Chondrocyte (in vitro differentiated cells): Measurements from ENCODE around the gene DNM3. TPM values are rescaled to one million over a fixed set of nuclear protein-coding genes. Genes with fewer than 3 reads are reported as not detected.

ENCODE experiments used
- DNase-seq: peaks from one replicate; pipeline ENCODE4 v3.0.0; 2021; ENCODE audit warnings: mixed read lengths, low spot score
- H3K27ac Mint-ChIP-seq: one replicate; pipeline ENCODE4 v1.8.0; 2021; ENCODE audit warnings: mild to moderate bottlenecking, moderate library complexity, mixed read lengths; ENCODE audit not compliant: unreplicated experiment
- H3K27me3 Mint-ChIP-seq: 2 replicates; pipeline ENCODE4 v1.8.0; 2021; ENCODE audit warnings: low read depth, mixed read lengths
- H3K36me3 Mint-ChIP-seq: 2 replicates; pipeline ENCODE4 v1.8.0; 2021; ENCODE audit warnings: low read depth, mixed read lengths
- H3K4me1 Mint-ChIP-seq: 2 replicates; pipeline ENCODE4 v1.8.0; 2021; ENCODE audit warnings: low read depth, mild to moderate bottlenecking, mixed read lengths
- H3K4me3 Mint-ChIP-seq: one replicate; pipeline ENCODE4 v1.8.0; 2021; ENCODE audit warnings: mild to moderate bottlenecking, moderate library complexity, mixed read lengths; ENCODE audit not compliant: unreplicated experiment
- H3K9me3 Mint-ChIP-seq: 2 replicates; pipeline ENCODE4 v1.8.0; 2021; ENCODE audit warnings: low read depth, mixed read lengths
- total RNA-seq: library from RNA; stranded (reverse); gene quantifications from 3 replicates; pipeline ENCODE4 v1.2.1, GENCODE V29; 2021
- TF ChIP-seq, protein P1 (sequence below): fragments of 200-600 bp; sonication (generic); IDR thresholded peaks from 2 replicates; pipeline ENCODE4 v1.5.0; 2021; ENCODE audit warnings: antibody characterized with exemption, mild to moderate bottlenecking, moderate library complexity

The DNM3 gene
- total RNA-seq, 1 donor from 2014 or later = 12.4 TPM

DNA sequence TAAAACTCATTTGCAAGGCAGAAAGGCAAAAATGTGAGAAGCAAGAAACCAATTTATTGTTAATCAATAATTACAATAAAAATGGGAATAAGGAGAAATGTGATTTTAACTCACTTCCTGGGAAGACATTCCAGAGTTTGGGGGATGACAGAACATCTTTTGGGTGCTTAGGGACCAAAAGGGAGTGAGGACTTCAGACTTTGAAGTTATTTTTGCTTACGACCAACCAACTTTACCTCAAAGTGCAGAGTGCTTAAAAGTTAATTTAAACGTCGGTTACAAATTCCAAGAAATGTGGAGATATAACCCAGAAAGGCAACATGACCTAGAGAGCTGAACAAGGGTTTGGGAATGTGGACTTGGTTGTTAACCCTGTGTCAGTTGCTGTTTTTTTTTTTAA is 344.7 kb downstream of the DNM3 start:
- DNase-seq = no peak
- no peak overlapping the region for H3K4me3 Mint-ChIP-seq
- H3K27me3 Mint-ChIP-seq = no peaks in the 10 kb centered on the region
- H3K36me3 Mint-ChIP-seq = no peaks in the 10 kb centered on the region
- H3K9me3 Mint-ChIP-seq = peaks cover 3% of the 10 kb centered on the region
- TF ChIP-seq, protein P1, sequence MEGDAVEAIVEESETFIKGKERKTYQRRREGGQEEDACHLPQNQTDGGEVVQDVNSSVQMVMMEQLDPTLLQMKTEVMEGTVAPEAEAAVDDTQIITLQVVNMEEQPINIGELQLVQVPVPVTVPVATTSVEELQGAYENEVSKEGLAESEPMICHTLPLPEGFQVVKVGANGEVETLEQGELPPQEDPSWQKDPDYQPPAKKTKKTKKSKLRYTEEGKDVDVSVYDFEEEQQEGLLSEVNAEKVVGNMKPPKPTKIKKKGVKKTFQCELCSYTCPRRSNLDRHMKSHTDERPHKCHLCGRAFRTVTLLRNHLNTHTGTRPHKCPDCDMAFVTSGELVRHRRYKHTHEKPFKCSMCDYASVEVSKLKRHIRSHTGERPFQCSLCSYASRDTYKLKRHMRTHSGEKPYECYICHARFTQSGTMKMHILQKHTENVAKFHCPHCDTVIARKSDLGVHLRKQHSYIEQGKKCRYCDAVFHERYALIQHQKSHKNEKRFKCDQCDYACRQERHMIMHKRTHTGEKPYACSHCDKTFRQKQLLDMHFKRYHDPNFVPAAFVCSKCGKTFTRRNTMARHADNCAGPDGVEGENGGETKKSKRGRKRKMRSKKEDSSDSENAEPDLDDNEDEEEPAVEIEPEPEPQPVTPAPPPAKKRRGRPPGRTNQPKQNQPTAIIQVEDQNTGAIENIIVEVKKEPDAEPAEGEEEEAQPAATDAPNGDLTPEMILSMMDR = no peak
- no peak overlapping the region for H3K27ac Mint-ChIP-seq
- H3K4me1 Mint-ChIP-seq = peaks cover 34% of the 10 kb centered on the region

DNA sequence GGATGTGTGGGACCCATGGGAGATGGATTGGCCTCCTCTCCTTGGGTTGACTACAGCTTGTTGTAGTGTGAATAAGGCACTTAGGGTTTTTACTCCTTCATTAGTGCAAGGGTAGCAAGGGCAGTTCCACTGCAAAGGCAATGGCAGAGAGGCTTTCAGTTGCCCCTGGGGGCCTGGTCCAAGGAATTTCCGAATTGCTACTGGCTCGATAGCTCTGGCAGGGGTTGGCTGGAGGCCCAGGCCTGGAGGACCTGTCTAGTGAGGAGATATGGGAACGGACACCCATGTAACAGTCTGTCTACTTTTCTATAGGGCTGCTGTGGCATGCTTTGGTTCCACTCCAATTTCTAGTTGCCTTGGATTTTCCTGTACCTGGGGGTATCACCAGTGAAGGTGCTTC is 360.3 kb downstream of the DNM3 start:
- TF ChIP-seq, protein P1 = no peak
- no peak for DNase-seq
- no peak overlapping the region for H3K4me3 Mint-ChIP-seq
- H3K9me3 Mint-ChIP-seq = peaks cover 42% of the 10 kb centered on the region
- H3K4me1 Mint-ChIP-seq = no peaks in the 10 kb centered on the region
- H3K36me3 Mint-ChIP-seq = peaks cover 20% of the 10 kb centered on the region
- H3K27ac Mint-ChIP-seq = no peak overlapping the region
- no peaks in the 10 kb centered on the region for H3K27me3 Mint-ChIP-seq

DNA sequence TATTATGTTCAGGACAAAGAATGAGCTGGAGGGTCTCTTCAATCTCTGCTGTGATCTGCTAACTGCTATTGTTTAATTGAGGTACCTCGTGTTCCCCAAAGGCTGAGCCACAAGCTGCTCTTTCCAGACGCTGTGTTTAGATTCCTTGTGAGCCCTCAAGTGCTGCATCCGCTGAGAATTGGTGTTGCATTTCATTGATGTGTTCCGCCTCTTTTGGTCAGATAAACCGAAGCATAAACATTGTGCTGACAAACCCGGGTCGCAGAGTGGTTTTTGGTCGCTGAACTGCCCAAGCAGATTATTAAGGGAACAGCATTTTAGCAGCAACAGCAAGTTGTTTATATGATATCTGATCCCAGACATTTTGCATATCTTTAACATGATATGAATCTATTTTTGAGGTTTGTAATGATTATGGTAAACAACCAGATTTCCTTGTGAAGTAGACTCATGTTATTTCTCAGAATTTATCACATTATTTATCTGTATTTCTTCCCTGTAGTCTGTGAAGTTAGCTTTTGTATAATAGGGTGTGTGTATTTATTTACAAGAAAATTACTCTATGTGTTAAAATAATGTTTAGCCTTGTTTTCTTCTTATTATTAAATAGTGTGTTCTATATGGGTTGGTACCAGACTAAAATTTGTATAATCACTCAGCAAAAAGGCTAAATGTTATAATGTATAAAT is 362.0 kb downstream of the DNM3 start:
- DNase-seq = no peak
- TF ChIP-seq, protein P1 = no peak
- H3K27ac Mint-ChIP-seq = no peak overlapping the region
- peaks cover 17% of the 10 kb centered on the region for H3K36me3 Mint-ChIP-seq
- H3K4me3 Mint-ChIP-seq = no peak overlapping the region
- no peaks in the 10 kb centered on the region for H3K4me1 Mint-ChIP-seq
- no peaks in the 10 kb centered on the region for H3K27me3 Mint-ChIP-seq
- H3K9me3 Mint-ChIP-seq = peaks cover 25% of the 10 kb centered on the region

DNA sequence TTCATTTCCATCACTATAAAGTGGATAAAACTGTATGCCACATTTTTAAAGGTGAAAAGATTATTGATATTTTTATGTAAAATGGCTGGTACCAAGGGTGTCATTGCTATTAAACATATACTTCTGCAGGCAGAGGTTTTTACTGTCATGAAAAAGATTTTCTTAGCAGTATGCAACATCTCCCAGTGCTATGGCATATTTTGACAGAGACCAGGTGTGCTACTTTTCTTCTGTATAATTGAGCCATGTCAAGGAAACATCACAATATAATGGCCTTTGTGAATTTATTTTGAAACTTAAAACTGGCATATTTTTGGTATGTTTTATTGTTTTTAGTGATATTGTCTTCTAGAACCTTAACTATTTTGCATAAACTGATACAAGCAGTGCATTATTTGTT is 362.6 kb downstream of the DNM3 start:
- no peak overlapping the region for H3K4me3 Mint-ChIP-seq
- no peaks in the 10 kb centered on the region for H3K4me1 Mint-ChIP-seq
- no peaks in the 10 kb centered on the region for H3K27me3 Mint-ChIP-seq
- DNase-seq = no peak
- H3K27ac Mint-ChIP-seq = no peak overlapping the region
- peaks cover 21% of the 10 kb centered on the region for H3K9me3 Mint-ChIP-seq
- TF ChIP-seq, protein P1 = no peak
- peaks cover 10% of the 10 kb centered on the region for H3K36me3 Mint-ChIP-seq

DNA sequence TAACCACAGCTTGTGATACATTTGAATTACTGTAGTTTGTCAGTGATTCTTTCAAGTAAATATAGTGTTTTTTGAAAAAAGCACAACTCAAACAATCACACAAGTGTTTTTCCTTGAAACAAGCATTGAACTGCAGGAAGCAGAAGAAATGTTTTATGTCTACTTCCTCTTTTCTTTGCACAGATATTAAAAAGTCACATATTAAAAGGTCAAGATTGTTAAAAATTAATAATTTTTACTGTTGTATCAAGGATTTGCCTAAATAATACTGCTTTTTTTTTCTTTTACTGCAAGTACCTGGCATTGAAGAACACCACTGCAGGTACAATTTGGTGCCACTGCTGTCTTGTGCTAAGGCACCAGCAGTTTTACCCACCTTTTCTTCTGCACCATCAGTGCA is 365.0 kb downstream of the DNM3 start:
- DNase-seq = no peak
- Mint-ChIP-seq H3K27ac (no peak overlapping the region), H3K36me3 (no peaks in the 10 kb centered on the region), H3K4me3 (no peak overlapping the region), H3K27me3 (no peaks in the 10 kb centered on the region), H3K9me3 (peaks cover 2% of the 10 kb centered on the region), H3K4me1 (peaks cover 2% of the 10 kb centered on the region)
- TF ChIP-seq, protein P1 = no peak
